Endometrium (tissue), 2 donors: ENCODE measurements around the gene ANO9.
"Not testable (repeated sequence)": the region's sequence is repeated elsewhere in the genome, so short reads cannot be mapped to it uniquely, and the experiment has no call there.

ENCODE experiments used
- FAIRE-seq: peaks from 2 replicates; lab custom pipeline; 2012; peaks lifted over from hg19 to GRCh38; lab: Jason Lieb, UNC
- donor health status: control.
- donor health status: control.

ANO9 gene

DNA sequence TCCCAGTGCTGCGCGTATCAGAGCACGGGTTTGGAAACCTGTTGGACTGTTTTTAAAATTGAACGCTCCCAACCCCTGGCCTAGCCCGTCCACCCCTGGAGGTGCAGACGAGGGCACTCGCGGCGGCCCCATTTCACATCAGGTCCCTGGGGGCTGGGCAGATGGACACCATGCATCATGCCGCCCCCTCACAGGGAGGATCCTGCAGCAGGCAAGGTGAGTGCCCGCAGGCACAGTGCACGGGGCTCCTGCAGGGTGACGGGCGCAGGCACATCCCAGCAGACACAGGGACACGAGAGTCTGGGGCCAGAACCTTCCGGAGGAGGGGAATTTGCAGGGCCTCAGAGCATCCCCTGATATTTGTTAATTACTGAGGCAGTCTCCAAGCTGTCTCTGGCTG lies 7.3 kb downstream of the ANO9 start:
- no peak for FAIRE-seq

- no peak for FAIRE-seq
These were observed 8.2 kb downstream of the ANO9 start for GRCh38 chr11:433641-434040.

GRCh38 chr11:433111-433510 lies 8.7 kb downstream of the ANO9 start:
- FAIRE-seq: no peak

- FAIRE-seq: no peak
These were observed 9.2 kb downstream of the ANO9 start for GRCh38 chr11:432501-433100.

GRCh38 chr11:431921-432320 lies 9.9 kb downstream of the ANO9 start:
- no peak for FAIRE-seq

GRCh38 chr11:429931-430456 lies 11.8 kb downstream of the ANO9 start:
- FAIRE-seq: no peak

GRCh38 chr11:429391-429790 lies 12.4 kb downstream of the ANO9 start:
- FAIRE-seq: no peak

- FAIRE-seq: no peak
These were observed 13.5 kb downstream of the ANO9 start for GRCh38 chr11:428295-428694.

DNA sequence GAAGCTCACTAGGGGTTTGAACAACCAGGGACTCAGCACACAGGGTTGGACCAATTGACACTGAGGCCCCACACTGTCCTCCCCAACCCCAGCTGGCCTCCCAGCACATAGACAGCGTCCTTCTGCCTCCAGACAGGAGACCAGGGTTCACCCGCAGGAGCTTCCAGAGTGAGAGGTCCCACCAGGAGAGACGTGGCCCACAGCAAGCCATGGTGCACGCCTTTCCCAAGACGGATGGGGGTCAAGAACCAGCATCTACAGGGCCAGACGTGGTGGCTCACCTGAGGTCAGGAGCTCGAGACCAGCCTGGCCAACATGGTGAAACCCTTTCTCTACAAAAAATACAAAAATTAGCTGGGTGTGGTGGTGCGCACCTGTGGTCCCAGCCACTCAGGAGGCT lies 15.0 kb downstream of the ANO9 start:
- FAIRE-seq: no peak

DNA sequence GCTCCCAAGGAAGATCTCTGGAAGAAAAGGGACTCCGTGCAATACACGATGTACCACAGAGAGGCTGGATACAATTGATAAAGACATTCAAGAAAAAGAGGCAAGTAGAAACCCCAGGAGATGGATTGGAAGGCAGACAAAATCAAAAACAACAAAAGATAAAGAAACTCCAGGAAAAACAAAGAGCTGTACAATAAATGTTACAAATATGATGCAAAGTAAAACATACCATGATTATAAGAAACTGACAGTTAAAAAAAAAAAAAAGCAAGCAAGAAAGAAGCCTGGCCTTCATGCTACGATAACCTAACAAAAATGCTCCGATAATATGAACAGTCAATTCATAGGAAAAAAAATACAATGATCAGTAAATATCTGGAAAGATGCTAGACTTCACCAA lies 16.5 kb downstream of the ANO9 start:
- FAIRE-seq: no peak

GRCh38 chr11:424766-425165 lies 17.0 kb downstream of the ANO9 start:
- not testable (repeated sequence) for FAIRE-seq

- FAIRE-seq: no peak
These were observed 17.6 kb downstream of the ANO9 start for GRCh38 chr11:424232-424631.

DNA sequence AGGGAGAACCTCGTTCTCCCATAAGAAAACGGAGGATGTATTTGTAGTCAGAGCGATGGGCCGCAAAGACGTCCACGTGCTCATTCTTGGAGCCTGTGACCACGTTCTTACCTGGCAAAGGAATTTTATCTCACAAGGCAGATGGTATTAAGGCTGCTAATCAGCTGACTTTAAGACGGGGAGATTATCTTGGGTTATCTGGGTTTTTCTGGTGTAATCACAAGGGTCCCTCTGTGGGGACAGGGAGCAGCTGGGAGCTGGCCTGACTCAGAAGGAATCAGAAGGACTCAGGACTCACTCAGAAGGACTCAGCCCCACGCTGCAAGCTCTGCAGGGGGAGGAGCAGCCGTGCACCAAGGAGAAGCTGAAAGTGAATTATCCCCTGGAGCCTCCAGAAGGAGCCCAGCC lies 19.6 kb downstream of the ANO9 start:
- FAIRE-seq: no peak

DNA sequence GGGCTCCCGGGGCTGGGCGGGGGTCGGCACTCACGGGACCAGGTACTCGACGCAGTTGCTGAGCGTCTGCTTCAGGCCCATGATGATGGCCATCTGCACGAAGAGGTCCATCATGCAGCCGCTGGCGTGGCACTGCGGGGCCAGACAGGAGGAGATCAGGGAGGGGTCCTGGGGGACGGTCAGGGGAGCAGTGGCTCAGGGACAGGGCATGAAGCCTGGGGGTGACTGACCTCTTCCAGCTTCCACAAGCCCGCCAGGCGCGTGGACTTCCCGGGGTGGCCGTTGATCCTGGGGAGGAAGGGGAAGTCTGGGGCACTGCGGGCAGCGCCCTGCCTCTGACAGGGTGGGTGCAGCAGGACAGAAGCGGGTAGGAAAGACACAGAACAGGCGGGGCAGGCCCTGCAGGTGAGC lies 20.9 kb downstream of the ANO9 start:
- no peak for FAIRE-seq

GRCh38 chr11:420054-420910 lies 21.5 kb downstream of the ANO9 start:
- FAIRE-seq: no peak

DNA sequence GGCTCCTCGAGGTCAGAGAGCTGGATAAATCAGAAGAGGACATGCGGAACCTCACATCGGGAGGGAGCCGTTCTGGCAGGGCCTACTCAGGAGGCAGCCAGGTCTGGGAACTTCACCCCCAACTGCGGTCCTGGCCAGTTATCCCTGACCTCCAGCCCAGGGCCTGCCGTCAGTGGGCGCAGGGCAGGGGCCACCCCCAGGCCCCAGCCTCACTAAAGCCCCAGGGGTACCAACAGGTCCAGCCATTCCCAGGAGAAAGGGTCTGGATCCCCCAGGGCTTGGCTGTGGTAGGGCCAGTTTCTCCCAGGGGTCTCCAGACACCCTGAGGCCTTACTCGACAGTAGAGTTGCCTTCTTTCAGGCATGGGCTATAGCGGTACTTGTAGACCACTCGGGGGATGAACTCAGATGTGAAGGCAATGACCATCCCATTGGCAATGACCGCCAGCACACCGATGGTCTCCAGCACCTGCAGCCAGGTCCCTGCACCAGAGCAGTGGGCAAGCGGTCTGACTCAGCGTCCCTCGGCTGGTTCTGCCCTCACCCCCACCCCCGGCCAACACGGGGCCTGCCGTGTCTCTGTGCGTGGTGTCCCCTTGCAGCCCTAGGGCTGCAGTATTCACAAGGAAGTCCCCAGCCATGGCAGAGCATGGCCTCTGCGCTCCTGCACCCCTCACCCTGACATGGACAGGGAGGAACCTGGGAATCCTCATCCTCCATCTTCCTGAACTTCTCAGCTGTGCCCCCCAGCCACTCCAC lies 22.4 kb downstream of the ANO9 start:
- no peak for FAIRE-seq

GRCh38 chr11:418343-419247 lies 23.2 kb downstream of the ANO9 start:
- FAIRE-seq: no peak

DNA sequence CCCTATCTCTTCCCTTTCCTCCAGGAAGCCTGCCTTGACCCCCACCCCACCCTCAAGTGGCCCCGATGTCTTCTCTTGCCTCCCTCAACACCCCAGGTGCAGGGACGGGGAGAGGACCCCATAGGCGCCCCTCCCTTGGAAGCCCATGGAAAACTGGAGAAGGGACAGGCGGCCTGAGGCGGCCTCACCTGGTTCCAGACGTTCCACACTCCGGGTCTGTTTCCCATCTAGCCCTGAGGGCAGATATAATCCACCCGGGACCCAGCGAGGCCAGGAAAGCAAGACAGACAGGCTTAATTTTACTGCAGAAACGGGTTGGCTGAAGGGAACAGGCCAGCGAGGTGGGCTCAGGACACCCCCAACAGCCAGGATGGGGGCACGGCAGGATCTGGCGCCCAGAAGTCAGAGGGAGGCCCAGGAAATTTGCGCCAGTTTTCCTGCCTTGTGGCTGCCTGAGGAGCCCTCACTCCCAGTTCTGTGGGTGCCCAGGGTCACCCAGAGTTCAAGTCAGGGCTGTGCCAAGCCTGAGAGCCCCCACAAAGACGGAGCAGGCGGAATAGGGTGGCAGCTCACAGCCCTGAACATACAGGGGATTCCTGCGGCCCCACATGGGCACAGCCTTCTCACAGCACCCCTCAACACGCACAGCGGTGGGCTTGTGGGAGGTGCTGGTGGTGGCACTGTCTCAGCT lies 24.0 kb downstream of the ANO9 start:
- no peak for FAIRE-seq

DNA sequence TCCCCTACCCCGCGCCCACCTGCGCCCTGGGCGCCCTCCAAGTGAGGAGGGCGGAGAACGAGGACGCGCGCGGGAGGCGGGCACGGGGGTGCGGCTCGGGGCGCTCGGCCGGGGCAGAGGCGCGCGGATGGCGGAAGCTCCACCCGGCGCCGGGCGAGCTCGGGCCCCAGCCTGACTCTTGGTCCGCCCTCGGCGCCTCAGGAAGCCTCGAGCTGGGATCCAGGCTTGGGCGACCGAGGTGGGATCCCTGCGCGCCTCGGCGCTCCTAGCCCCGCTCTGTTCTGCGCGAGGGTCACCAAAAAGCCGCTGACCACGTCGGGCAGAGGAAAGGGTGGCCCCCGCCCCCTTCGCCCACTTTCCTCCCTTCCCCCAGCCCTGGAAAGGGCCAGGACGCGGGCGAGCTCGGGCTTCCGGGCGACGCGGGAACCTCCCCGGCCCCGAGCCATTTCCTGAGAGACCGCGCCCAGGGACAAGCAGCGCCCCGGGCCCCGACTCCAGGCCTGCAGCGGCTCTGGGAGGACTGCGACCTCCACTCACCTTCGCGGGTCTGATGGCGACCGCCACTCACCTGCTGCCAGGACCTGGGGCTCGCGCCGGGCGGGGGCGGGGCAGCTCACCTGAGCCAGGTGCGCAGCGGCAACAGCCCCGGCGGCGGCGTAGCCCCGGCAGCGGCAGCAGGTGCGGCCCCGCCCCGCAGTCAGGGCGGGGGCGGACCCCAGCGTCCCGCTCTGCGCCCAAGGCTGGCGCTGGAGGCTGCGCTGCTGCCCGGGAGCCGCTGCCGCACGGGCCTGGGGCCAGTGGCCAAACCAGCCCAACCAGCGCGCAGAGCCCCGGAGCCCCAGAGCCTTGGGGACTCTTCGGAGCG lies 24.8 kb downstream of the ANO9 start:
- FAIRE-seq: no peak
